ENCODE data around the gene DOCK9.

Gene DOCK9

DNA sequence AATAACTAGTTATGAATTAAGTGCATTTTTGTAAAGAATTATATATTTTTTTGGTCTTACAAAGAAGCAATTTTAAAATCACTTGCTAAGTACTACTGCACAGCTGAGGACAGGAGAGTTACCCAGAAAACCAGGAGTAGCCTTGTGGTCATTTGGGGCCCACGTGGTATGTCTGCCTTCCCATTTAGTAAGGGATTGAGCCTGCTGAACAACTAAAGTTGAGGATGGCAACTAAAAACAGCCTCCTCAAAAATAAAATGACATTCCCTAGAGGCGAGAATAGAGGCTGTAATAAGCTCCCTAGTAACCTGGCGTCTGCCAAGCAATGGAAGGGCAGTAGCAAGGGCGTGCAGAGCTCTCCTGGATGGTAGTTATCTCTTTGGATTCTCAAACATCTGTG, 36.3 kb downstream of the DOCK9 start:
- DNase-seq: no peak

DNA sequence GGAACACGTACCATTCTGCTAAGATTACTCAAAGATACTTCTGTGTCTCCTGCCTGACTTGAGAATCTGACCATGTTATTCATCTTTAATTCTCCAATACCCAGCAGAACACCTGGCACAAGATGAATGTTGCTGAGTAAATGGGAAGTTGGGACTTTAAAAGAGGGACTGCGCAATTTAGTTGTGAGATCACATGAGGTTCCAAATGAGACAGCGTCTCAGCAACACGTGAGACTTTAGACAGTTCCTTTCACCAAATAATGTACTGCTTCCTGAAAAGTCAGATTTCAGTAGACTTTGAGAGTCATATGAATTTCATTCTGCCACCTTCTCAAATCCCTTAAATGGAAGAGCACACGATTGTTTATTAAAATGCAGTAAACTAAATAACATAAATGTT, 36.7 kb downstream of the DOCK9 start:
- no peak for DNase-seq

DNA sequence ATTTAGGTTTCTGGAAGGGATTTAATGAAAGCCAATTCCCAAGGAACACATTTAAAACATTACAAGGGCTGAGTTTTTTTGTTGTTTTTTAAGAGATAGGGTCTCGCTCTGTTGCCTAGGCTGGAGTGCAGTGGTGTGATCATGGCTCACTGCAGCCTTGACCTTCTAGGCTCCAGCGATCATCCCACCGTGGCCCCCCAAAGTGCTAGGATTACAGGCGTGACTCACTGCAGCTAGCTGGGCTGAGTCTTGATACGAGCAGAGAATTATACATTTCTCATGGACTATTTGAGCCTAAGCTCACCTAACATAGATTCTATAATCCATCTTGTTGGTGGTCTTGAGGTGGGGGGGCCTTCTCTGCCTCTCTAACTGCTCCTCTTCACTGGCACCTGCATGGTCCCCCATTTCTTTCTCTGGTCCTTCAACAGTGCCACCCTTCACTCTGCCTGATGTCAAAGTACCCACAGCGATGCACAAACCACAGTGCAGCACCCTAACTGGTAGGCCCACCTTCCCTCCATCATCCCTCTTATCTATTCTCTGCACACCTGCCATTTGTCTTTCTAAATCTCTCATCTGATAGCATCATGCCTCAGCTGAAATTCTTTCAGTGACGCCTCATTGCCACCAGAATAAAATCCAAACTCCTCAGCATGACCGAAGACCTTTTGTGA, 37.4 kb downstream of the DOCK9 start:
- no peak for DNase-seq

DNA sequence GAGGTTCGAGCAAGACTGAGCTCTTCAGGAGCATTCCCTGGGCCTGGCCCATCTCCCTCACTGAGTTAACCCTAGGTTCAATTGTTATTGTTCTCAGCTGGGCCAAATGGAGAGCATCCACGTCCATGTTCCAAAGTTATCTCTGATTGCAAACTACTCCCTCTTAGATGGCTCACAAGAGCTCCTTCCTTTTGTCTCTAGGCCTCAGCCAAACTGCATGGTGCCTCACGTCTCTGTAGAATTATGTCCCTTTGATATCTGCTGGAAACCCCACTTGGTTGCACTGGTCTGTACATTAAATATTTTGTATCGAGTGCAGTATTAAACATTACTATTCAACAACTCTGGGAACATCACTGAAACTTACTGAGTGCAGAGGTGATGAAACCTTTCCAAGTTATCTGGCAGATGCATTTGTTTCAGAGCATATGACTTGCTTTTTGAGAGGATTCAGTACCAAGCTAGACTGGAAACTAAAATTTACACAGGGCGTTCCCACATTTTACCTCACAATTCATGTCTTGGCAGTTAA, 38.1 kb downstream of the DOCK9 start:
- no peak for DNase-seq

DNA sequence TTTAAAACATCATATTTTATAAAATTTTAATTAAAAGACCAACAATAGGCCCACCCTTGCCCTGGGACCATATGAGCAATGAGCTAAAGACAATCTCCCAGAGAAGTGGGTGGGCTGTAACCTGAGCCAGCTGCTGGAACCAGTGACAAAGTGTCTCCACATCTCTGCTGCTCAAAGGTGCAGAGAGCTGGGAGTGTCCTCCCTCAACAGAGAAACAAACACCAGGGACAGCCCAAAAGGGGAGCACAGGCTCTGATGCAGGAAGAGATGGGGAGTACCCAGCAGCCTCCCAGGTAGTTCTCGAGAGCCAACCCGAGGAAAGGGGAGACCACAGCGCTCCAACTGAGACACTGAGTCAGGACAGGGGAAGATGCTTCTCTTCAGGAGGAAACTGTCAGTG, 39.1 kb downstream of the DOCK9 start:
- no peak for DNase-seq

DNA sequence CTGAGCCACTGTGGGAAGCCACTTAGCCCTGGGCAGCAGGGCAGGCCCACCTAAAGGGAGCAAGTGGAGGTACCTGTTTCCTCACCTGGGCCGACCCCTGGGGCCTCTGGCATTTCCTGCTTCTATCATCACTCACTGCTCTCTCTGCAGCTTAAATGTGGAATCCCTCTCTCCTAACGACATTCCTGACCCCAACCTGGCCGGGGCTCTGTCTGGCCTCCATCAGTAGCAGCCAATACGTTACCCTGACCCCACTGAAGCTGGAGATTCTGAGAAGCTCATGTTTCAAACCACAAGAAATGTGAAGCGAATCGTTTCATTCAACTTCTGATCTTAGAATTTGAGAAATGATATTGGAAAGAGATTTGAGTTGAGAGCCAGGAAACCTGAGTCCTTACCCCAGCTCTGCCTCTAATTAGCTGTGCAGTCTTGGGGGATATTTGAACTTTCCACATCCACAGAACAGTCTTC, 39.9 kb downstream of the DOCK9 start:
- no peak for DNase-seq

DNA sequence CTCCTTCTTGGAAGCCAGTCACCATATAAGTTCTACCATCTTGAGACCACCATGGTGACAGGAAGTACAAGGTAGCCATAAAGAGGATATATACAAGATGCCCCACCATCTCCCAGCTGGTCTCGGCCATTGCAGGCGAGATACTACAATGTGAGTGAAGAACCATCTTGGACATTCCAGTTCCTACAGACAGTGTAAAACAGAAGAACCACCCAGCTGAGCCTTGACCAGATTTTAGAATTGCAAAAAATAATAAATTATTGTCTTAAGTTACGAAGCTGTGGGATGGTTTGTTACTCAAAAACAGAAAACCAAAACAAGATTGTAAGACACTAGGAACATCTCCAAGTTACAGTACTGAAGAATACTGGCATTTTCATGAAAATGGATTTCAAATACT, 43.6 kb downstream of the DOCK9 start:
- DNase-seq: no peak

DNA sequence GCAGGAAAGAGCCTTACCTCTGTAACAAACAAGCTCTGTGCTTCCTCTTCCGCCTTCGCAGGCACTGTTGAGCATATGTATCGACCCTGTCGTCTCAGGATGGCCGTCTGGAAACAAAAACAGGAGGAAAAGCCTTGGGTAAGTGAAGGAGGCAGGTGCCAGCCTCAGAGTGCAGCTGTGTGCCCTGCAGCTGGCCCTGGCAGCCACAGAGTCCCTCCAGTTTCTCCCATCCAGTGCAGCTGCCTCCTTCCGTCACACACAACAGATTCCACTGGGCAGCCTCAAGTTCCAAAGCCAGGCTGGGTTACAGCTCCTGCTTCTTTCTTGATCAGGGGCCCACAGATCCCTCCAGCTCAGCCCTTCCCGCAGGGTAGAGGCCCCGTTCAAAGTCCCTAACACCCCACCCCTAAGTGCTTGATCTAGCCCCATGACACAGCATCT, 47.7 kb downstream of the DOCK9 start:
- DNase-seq: no peak

DNA sequence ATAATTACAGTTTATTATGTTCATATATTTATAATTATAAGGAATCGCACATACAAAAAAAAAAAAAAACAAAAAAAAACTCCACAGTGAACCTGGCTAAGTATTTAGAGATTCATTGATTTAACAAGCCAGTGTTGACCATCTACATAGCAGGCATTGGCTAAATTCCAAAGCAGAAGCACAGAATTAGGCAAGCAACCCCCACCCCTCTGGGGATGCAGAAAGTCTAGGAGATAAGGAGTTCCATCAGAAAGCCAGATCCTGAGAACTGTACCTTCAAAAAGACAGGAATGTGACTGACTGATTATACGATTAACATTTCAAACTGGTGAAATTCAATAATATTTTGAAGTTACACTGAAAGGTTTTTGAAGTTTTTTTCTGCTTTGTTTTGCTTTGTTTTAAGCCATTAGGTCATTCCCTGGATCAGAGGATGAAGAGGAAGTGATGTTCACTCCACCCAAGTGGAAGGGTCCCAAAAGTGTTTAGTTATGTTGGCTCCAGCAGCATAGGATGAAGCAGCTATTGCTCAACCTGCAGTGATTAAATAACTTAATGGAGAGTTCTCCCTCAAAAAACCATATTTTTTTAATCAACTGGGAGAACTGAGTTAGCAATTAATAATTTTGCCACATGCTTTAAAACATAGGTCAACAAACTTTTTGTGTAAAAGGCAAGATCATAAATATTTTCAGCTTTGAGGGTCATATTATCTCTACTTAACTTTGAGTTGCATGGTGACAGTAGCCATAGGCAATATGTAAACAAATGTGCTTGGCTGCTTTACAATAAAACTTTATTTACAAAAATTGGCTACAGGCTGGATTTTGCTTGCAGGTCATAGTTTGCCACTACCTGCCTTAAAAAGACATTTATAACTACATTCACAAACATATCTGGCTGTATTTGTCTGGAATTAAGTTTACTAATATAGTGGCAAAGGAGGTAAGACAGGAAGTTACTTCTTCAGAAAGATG, 49.6 kb downstream of the DOCK9 start:
- no peak for DNase-seq

DNA sequence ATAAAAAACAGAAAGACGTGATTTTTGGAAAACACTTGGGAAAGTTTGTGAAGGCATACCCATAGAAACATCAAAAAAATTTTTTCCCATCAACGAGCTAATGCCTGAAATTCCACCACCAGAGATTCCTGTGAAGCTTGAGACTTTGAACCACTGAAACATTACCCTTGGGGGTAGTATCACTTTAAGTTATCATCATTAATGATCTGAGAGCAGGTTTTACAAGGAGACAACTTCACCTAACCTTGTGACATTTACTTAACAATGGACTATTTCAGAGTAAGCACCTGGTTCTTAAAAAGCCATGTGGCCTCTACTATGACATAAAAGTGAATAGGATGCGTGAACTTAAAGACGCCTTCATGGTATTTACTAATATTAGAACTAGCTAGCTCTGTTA, 51.9 kb downstream of the DOCK9 start:
- no peak for DNase-seq

DNA sequence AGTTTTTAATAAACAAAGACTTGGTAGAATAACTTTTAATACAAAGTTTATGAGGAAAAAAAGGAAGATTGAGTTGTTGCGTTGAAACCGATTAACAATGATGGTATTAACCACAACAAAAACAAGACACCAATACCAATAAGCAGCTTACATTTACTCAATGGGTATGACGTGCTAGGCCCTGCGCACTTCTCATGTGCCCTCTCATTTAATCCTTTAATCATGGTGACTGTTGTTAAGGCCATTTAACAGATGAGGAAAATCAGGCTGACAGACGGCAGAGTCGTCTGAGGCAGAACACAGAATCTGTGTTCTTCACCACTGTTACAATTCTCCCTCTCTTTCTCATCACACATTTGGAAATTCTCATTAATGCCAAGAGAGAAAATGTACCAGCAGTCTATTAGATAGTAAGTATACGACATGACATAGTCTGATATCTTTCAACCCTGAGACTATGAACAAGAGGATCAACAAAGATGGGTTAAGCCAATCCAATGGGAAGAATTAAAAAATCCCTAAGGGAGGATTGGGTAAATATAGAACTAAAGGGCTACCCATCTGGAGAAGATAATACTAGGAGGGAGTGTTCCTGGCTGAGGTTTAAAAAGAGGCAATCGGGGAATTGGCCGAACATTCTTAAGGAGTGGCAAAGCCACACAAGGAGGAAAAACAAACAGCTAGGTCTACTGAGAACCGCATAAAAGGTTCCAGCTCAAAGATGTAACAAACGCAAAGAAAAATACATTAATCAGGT, 54.0 kb downstream of the DOCK9 start:
- no peak for DNase-seq

DNA sequence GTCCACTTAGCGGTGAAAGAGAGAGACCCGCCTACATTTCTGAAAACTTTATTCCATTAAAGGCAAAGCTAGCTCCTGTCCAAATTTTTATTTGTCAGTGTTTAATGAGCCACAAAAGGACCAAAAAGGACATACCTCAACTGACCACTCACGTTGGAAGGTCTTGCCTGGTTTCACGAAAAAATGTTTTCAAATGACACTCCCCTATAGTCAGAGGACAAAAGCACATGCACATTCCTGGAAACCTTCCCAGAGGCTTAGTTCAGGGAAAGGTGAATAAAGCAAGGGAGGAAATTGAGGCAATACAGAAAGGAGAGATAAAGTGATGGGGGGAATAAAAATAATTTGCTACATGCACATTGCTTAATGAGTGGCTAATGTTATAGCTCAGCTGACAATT, 55.6 kb downstream of the DOCK9 start:
- no peak for DNase-seq

DNA sequence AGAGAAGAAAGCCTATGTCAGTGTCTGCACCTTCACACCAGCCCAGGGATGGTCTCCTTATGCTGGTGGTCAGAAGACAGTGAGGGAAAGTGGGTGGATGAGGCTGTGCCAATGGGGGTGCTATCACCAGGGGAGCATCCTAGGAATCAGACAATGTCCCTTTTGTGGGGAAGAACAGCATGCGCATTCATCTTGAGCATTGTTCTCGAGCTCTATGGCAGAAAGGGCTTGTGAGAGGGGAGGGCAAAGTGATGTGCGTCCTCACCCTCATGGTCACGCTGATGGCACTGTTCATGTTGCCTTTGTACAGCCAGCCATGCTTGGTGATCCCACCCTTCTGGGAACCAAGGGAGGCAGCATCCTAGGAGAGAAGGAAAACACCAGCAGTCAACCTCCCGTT, 56.1 kb downstream of the DOCK9 start:
- DNase-seq: no peak

DNA sequence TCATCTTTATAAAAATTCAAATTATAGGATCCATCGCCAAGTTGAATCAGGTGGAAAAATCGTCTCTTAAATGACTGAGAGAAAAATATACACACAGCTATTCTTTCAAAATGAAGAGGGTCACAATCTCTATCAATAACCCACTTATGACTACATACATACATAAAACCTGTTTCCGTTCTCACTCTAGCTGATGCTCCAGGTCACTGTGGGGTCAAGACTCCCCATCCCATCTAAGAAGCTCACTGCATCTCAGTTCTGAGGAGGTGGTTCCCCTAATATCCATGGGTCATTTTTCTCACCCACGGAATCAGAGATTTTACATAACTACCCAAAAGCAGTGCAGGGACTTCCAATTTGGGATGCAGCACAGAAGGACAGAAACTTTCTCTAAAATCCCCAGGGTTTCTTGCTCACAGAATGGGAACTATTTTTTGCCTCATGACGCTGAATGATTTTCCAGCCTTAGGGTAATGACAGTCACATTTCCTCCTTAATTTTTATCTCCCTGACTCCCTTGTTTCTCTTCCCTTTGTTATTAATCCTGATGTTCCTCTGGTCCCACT, 56.8 kb downstream of the DOCK9 start:
- no peak for DNase-seq

DNA sequence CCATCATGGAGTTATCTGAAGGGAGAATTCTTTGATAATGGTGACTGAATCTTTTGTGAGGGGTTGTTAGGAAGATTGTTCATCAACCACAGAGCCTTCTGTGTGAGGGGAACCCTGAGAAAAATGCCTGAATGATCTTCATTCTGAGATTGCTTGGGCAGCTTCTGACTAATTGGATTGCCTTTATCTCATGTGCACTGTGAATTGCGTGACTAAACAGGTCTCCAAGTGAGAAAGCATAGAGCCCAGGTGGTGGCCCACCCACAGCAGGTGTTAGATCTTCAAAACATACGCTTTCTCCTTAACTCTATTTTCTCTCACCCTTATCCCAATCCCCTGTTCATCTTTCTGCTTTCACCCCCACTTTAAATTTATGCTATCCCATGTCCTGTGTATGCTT, 58.3 kb downstream of the DOCK9 start:
- DNase-seq: no peak

DNA sequence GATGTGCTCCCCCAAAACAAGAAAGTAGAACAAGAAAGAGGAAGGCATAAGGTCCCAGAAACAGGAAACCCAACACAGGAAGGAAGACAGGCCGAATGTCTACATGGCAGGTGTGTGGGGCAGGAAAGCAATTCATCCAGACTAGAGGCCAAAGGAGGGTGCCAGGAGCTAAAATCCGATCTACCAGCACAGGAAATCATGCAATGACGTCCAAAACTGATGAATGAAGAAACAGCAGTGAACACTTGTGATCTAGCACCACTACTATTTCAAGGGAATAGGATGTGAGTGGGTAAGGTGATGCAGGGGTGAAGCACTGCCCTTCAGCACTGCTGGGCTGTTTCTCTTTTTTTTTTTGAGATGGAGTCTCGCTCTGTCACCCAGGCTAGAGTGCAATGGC, 59.1 kb downstream of the DOCK9 start:
- DNase-seq: no peak

DNA sequence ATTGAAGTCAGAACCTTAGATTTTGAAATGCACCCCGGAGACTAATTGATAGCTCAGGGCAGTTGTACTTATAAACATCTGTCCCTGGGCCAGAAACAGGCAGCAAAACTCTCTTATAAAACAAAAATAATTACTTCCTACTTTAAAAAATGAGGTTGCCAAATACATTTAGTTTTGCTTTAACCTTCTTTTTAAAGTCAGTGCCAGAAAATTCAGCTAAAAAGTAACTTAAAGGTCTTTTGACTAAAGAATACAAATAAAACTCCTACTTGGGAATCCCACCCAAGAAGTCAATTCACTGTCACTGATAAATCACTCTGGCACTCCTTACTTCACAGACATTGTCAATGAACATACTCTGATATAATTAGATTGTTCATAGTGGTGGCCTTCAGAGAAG, 60.7 kb downstream of the DOCK9 start:
- DNase-seq: no peak

DNA sequence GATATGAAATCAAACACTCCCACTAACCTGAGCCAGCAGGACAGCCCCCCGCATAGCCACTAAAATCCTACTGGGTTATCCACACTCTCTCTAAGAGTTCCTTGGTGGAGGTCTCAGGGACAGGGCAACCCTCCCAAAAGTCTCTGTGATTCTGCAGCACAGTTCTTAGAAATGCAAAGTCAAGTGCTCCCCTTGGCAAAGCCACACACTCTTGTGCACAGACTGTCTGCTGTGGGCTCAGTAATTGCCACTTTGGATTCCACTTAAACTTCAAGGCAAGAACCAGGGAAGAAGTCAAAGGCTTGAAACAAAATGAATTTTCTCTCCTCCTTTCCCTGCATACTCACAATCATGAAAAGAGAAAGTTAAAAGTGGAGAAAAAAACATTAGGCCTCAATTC, 61.5 kb downstream of the DOCK9 start:
- DNase-seq: no peak

DNA sequence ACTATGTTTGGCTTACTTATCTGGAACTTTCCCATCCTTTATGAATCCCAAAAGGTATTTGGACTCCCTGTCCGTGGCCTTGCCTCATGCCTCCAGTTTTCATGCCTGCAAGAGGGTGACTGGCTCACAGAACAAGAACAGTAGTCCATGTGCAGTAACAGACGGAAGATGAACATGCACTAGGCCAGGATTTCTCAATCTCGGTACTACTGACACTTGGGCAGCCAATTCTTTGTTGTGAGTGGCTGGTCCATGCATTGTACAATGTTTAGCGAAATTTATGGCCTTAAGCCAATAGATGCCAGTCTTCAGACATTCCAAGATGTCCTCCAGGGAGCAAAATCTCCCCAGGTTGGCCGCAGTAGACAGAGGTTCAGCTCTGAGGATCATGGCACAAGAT, 61.9 kb downstream of the DOCK9 start:
- DNase-seq: no peak

DNA sequence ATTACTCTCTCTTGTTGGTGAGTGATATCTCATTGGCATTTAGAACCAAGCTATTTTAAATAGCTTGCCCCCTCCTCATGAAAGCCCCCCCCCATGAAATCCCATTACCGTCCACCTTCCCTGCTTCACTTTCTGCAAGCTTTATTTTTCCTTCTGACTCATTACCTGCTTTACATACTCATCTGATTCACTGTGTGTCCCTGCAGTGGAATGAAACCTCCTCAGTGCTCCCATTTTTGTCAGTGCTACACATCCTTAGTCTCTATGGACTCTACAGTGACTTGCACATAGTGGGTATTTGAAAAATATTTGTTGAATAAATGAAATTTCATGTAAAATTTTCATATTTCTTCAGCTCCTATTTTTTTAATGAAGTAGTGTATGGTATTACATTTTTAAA, 62.3 kb downstream of the DOCK9 start:
- no peak for DNase-seq

DNA sequence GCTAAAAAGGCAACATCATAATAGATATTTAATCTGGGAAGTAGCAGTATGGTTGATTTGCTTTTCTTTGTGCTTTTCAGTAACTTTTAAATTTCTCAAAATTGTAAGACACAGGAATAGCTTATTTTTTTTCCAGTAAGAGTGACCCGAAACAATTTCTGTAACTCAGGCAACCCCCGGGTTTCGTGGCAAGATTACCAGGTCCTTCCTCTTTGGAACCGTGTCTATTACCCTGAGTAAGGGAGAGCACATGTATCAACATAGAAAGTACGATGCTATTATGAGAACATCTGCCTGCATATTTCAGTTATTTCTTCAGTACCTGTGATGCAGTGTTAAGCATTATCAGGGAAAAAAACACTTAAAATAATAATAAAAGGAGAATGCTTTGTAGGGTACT, 64.1 kb downstream of the DOCK9 start:
- DNase-seq: no peak

DNA sequence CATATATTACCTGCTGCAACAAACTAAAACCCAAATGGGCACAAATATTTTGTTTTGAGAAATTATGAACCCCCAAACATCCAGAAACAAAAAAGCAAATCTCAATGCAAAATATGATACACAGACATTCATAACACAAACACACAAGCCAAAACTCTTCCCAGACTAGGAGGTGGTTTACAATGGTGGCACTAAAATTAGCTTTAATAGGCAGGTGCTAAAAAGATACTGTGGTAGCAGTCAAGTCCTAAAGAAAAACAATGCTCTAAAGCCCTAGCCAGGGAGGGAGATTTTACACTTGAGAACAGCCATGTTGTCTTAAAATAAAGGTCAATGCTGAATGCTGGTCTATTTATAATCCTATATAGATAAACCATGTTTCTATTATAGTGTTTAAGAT, 65.0 kb downstream of the DOCK9 start:
- no peak for DNase-seq

DNA sequence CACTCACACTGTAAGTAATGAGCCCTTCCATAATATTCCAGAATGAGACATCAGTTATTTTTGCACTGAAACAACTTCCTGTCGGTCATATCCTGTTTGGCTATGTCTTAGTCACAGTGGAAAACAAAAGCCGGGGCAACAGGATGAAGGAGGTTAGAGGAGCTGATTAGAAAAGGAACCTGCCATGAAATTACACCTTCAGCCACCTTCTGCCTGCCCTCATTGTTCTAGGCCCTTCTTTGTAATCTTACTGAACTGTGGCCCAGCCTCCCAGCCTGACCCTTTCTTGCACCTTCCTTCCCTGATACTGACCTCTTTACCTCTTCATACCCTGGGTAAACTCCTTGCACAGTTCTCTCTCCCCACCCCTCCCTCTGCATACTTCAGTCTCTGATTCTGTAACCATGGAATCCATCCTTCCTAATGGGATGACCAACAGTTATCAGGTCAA, 67.3 kb downstream of the DOCK9 start:
- DNase-seq: no peak
